Coronary artery (tissue), 2 donors: Measurements from ENCODE around the gene LACTBL1.

ENCODE experiments used
- DNase-seq: peaks from one replicate; pipeline ENCODE4 v3.0.0-alpha.2; 2017; ENCODE audit warnings: low spot score
- H3K27ac ChIP-seq, 2 donors: fragments of 200-600 bp; sonication (generic); one replicate each; pipeline ENCODE4 v1.5.1; 2016 to 2019
- H3K4me3 ChIP-seq: fragments of 200-600 bp; sonication (generic); 2 replicates; pipeline ENCODE4 v1.5.1; 2016; ENCODE audit warnings: mild to moderate bottlenecking, moderate library complexity
- CTCF ChIP-seq: fragments of 200-600 bp; sonication (generic); IDR thresholded peaks from one replicate; pipeline ENCODE4 v1.5.1; 2019; ENCODE audit warnings: antibody characterized with exemption

The LACTBL1 gene

DNA sequence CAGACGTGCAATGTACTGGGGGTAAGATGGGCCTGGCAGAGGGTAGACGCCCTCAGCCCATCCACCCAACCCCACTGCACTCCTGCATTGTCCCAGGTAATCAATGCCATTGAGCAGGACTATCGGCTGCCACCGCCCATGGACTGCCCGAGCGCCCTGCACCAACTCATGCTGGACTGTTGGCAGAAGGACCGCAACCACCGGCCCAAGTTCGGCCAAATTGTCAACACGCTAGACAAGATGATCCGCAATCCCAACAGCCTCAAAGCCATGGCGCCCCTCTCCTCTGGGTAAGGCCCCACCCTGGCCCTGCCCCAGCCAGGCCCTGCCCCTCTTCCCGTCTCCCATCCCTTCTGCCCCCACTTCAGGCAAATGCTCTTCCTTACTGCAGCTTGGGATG lies 62.4 kb downstream of the LACTBL1 start:
- TF ChIP-seq CTCF: no peak
- Histone ChIP-seq H3K4me3 (no peak overlapping the region), H3K27ac (no peak overlapping the region)
- DNase-seq: no peak

DNA sequence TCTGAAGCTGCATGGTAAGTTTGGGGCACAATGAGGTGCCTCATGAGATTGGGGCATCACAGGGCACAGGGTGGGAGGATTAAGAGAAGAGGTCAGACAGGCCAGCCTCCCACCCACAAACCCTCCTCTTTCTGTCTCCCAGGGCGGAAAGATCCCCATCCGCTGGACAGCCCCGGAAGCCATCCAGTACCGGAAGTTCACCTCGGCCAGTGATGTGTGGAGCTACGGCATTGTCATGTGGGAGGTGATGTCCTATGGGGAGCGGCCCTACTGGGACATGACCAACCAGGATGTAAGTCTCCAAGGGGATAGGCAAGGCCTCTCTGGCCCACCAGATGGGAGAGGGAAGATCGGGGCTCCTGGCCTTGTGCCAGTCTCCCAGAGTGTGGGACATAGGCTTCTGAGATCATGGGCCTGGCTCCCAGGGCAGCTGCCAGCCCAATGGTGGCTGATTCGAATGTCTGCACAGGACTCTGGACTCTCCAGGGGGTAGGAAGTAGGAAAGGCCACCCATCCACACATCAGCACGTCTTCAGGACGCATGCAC lies 63.7 kb downstream of the LACTBL1 start:
- no peak for DNase-seq
- no peak overlapping the region for H3K4me3 ChIP-seq
- no peak overlapping the region for H3K27ac ChIP-seq
- no peak for TF ChIP-seq CTCF

GRCh38 chr1:22907528-22907927 lies 65.1 kb downstream of the LACTBL1 start:
- TF ChIP-seq CTCF: no peak
- DNase-seq: no peak
- no peak overlapping the region for H3K4me3 ChIP-seq
- H3K27ac ChIP-seq: no peak overlapping the region

GRCh38 chr1:22906968-22907367 lies 65.7 kb downstream of the LACTBL1 start:
- no peak for DNase-seq
- H3K27ac ChIP-seq: no peak overlapping the region
- TF ChIP-seq CTCF: no peak
- H3K4me3 ChIP-seq: no peak overlapping the region

GRCh38 chr1:22903113-22903512 lies 69.6 kb downstream of the LACTBL1 start:
- TF ChIP-seq CTCF: no peak
- DNase-seq: no peak
- Histone ChIP-seq H3K4me3 (no peak overlapping the region), H3K27ac (no peak overlapping the region)
